Vagina (tissue), 2 donors: Measurements from ENCODE around the gene EXOC6B. TPM values are rescaled to one million over a fixed set of nuclear protein-coding genes. Genes with fewer than 3 reads are reported as not detected.

Source experiments
- DNase-seq, 2 donors: peaks; one replicate each; pipeline ENCODE4 v3.0.0-alpha.2; 2017; ENCODE audit errors: extremely low spot score in 2 of 2
- H3K27ac ChIP-seq: fragments of 200-600 bp; sonication (generic); one replicate; pipeline ENCODE4 v1.5.1; 2019
- H3K27me3 ChIP-seq: fragments of 200-600 bp; sonication (generic); one replicate; pipeline ENCODE4 v1.5.1; 2019
- H3K36me3 ChIP-seq, 2 donors: fragments of 200-600 bp; sonication (generic); one replicate each; pipeline ENCODE4 v1.5.1; 2017 to 2019
- H3K4me1 ChIP-seq: fragments of 200-600 bp; sonication (generic); one replicate; pipeline ENCODE4 v1.5.1; 2019
- H3K4me3 ChIP-seq, 2 donors: fragments of 200-600 bp; sonication (generic); 1 replicate in 1 of 2; 2 replicates in 1 of 2; pipeline ENCODE4 v1.5.1; 2016 to 2019
- H3K9me3 ChIP-seq: fragments of 200-600 bp; sonication (generic); one replicate; pipeline ENCODE4 v1.5.1; 2019
- POLR2A ChIP-seq, 2 donors: fragments of 450-650 bp; IDR thresholded peaks; one replicate each; pipeline ENCODE4 v1.6.1; 2017; ENCODE audit warnings: antibody characterized with exemption in 2 of 2, mild to moderate bottlenecking in 2 of 2, moderate library complexity in 2 of 2
- POLR2AphosphoS5 ChIP-seq, 2 donors: sonication (generic); formaldehyde crosslinking; IDR thresholded peaks; one replicate each; pipeline ENCODE4 v1.9.0; 2017; ENCODE audit warnings: antibody characterized with exemption in 2 of 2, mild to moderate bottlenecking in 2 of 2, low read depth in 1 of 2; ENCODE audit not compliant: insufficient read depth in 1 of 2
- intact Hi-C: fragments of 100-400 bp; cut with DNase I; formaldehyde crosslinking; loops from one replicate; pipeline ENCODE4 v1.15.1; 2023
- total RNA-seq: library from RNA; depleted of rRNA; stranded (reverse); fragments of >200 nt; gene quantifications from one replicate; pipeline ENCODE4 v1.2.3, GENCODE V29; 2016
- TF ChIP-seq, protein P1 (sequence below), 3 experiments: fragments of 450-650 bp in 2 of 3; fragments of 200-600 bp in 1 of 3; sonication (generic) in 1 of 3; IDR thresholded peaks; one replicate each; pipeline ENCODE4 v1.5.1; 2017 to 2019; ENCODE audit warnings: antibody characterized with exemption in 3 of 3, mild to moderate bottlenecking in 2 of 3, moderate library complexity in 2 of 3

EXOC6B gene
- total RNA-seq, 1 donor from 2014 or later: 41.5 TPM

- no peak for DNase-seq
- Histone ChIP-seq H3K4me3 (no peak overlapping the region), H3K36me3 (no peaks in the 10 kb centered on the region), H3K4me1 (peaks cover 15% of the 10 kb centered on the region), H3K27me3 (no peaks in the 10 kb centered on the region), H3K27ac (no peak overlapping the region), H3K9me3 (no peaks in the 10 kb centered on the region)
- intact Hi-C loops: loop anchor here (10.0 kb wide), 1 partner anchor 239 kb away; no protein-coding TSS in a partner anchor
- no peak for TF ChIP-seq POLR2AphosphoS5 (IDR thresholded peaks at IDR 0.05; ENCODE audit: insufficient read depth in 1 of 2, low read depth in 1 of 2)
These were observed 620.3 kb downstream of the EXOC6B start for GRCh38 chr2:72205504-72205881.

- H3K27ac ChIP-seq: no peak overlapping the region
- intact Hi-C loops: loop anchor here (10.0 kb wide), 1 partner anchor 240 kb away; no protein-coding TSS in a partner anchor
These were observed 620.9 kb downstream of the EXOC6B start for GRCh38 chr2:72204786-72205503.

DNA sequence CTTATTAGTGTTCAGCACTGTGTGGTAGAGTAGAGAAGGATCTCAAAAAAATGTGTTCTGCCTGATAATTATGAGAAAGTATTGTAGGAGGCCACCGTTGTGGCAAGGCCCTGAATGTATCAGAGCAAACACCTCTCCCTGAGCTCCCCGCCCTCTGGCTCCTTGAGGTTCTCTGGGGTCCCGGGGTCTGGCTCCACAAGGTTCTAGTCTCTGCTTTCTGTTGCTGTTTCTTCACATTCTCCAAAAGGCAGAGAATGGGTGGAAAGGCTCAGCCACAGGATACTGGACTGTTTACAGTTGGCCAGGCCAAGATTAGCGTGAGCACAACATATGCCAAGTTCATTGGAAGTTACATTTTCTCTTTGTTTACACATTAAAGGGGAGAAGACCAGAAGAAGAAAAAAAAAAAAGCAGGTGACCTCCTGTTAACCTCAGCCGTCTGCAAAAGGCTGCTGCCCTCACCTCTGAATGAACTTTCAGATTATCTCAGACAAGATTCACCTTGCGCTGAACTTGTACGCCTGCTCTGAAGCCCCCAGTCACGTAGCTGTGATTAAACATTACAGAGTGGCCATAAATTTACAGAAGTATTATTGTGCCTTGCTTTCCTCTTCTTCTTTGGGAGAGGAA, 621.6 kb downstream of the EXOC6B start:
- H3K4me1 ChIP-seq: peaks cover 15% of the 10 kb centered on the region
- no peaks in the 10 kb centered on the region for H3K27me3 ChIP-seq
- H3K36me3 ChIP-seq: no peaks in the 10 kb centered on the region
- no peaks in the 10 kb centered on the region for H3K9me3 ChIP-seq
- no peak for TF ChIP-seq POLR2A (IDR thresholded peaks at IDR 0.05)
- TF ChIP-seq POLR2AphosphoS5 (IDR thresholded peaks at IDR 0.05; ENCODE audit: insufficient read depth in 1 of 2, low read depth in 1 of 2): no peak
- TF ChIP-seq, protein P1, sequence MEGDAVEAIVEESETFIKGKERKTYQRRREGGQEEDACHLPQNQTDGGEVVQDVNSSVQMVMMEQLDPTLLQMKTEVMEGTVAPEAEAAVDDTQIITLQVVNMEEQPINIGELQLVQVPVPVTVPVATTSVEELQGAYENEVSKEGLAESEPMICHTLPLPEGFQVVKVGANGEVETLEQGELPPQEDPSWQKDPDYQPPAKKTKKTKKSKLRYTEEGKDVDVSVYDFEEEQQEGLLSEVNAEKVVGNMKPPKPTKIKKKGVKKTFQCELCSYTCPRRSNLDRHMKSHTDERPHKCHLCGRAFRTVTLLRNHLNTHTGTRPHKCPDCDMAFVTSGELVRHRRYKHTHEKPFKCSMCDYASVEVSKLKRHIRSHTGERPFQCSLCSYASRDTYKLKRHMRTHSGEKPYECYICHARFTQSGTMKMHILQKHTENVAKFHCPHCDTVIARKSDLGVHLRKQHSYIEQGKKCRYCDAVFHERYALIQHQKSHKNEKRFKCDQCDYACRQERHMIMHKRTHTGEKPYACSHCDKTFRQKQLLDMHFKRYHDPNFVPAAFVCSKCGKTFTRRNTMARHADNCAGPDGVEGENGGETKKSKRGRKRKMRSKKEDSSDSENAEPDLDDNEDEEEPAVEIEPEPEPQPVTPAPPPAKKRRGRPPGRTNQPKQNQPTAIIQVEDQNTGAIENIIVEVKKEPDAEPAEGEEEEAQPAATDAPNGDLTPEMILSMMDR (IDR thresholded peaks at IDR 0.05): no peak
- no peak for DNase-seq
- intact Hi-C loops: loop anchor here (10.0 kb wide), 1 partner anchor 241 kb away; no protein-coding TSS in a partner anchor
- H3K4me3 ChIP-seq: no peak overlapping the region
- H3K27ac ChIP-seq: no peak overlapping the region

More at GRCh38 chr2:72204786-72205503, 620.9 kb downstream of the EXOC6B start:
- TF ChIP-seq, protein P1 (IDR thresholded peaks at IDR 0.05): no peak
- TF ChIP-seq POLR2AphosphoS5 (IDR thresholded peaks at IDR 0.05; ENCODE audit: insufficient read depth in 1 of 2, low read depth in 1 of 2): no peak
- TF ChIP-seq POLR2A (IDR thresholded peaks at IDR 0.05): no peak
- Histone ChIP-seq H3K9me3 (no peaks in the 10 kb centered on the region), H3K36me3 (no peaks in the 10 kb centered on the region), H3K4me3 (no peak overlapping the region), H3K4me1 (peaks cover 15% of the 10 kb centered on the region), H3K27me3 (no peaks in the 10 kb centered on the region)
- no peak for DNase-seq

- no peak for TF ChIP-seq POLR2A (IDR thresholded peaks at IDR 0.05)
- TF ChIP-seq POLR2AphosphoS5 (IDR thresholded peaks at IDR 0.05; ENCODE audit: insufficient read depth in 1 of 2, low read depth in 1 of 2): no peak
- TF ChIP-seq, protein P1 (IDR thresholded peaks at IDR 0.05): no peak
- no peaks in the 10 kb centered on the region for H3K27me3 ChIP-seq
- no peaks in the 10 kb centered on the region for H3K9me3 ChIP-seq
- H3K4me1 ChIP-seq: peaks cover 2% of the 10 kb centered on the region
- H3K4me3 ChIP-seq: no peak overlapping the region
- no peak overlapping the region for H3K27ac ChIP-seq
- intact Hi-C loops: no loop called here
- H3K36me3 ChIP-seq: no peaks in the 10 kb centered on the region
- DNase-seq: no peak
These were observed 627.1 kb downstream of the EXOC6B start for GRCh38 chr2:72198532-72199241.

- no peak for DNase-seq
- intact Hi-C loops: no loop called here
- Histone ChIP-seq H3K36me3 (no peaks in the 10 kb centered on the region), H3K4me1 (no peaks in the 10 kb centered on the region), H3K4me3 (no peak overlapping the region), H3K27ac (no peak overlapping the region), H3K9me3 (no peaks in the 10 kb centered on the region), H3K27me3 (no peaks in the 10 kb centered on the region)
- TF ChIP-seq POLR2AphosphoS5 (IDR thresholded peaks at IDR 0.05; ENCODE audit: insufficient read depth in 1 of 2, low read depth in 1 of 2) (no peak), POLR2A (IDR thresholded peaks at IDR 0.05) (no peak)
- TF ChIP-seq, protein P1 (IDR thresholded peaks at IDR 0.05): no peak
These were observed 632.1 kb downstream of the EXOC6B start for GRCh38 chr2:72193723-72194122.
